ENCODE measurements around the gene CMTR2. TPM values are rescaled to one million over a fixed set of nuclear protein-coding genes. Genes with fewer than 3 reads are reported as not detected.

CMTR2 gene
- total and polyA plus RNA-seq, 4 donors = 21.1 to 36.3 (median 25.6) TPM

DNA sequence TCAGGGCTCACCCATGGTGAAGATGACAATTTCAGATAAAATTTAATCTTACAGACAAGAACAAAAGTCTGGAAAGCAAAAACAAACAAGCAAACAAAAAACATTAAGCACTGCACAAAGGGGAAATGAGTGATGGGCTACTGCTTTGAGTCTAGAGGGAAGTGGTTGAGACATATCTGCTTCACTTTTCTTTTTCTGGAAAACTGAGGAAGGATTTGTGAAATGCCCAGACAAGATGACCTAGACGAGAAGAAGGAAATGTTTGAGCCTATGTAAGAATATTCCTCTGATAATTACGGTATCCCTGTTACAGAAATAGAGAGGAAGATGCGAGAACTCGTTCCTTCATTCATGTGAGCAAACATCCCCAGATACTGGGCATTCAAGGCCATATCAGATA, 47.2 kb downstream of the CMTR2 start:
- no peak overlapping the region for H3K4me3 ChIP-seq (ENCODE audit: low read depth, low read length)
- DNase-seq (ENCODE audit: low read depth in 4 of 6, low spot score in 6 of 6) = no peak
- H3K27me3 ChIP-seq (ENCODE audit: control insufficient read depth, insufficient read depth, low read length) = no peaks in the 10 kb centered on the region
- H3K4me1 ChIP-seq (ENCODE audit: control insufficient read depth, insufficient read depth, low read length) = peaks cover 3% of the 10 kb centered on the region
- no peaks in the 10 kb centered on the region for H3K9me3 ChIP-seq (ENCODE audit: control insufficient read depth, insufficient read depth, low read length)
- no peaks in the 10 kb centered on the region for H3K36me3 ChIP-seq (ENCODE audit: control insufficient read depth, insufficient read depth, low read length)
- no CpG with 5 or more reads among the region's 4 CpGs for WGBS (ENCODE audit: insufficient coverage)
- H3K27ac ChIP-seq (ENCODE audit: low read depth, low read length) = no peak overlapping the region

Other genes starting within 250 kb of the CMTR2 start
- gene HYDIN, start 58.7 kb downstream of the CMTR2 start, total RNA-seq = 10 to 100 TPM; 14.6 to 29.6 TPM
- 10 to 100 TPM; 15.2 to 17.2 TPM for gene HYDIN, start 58.7 kb downstream of the CMTR2 start, polyA plus RNA-seq (ENCODE audit: insufficient read length in 2 of 2)
- 10 to 100 TPM; 16.6 to 42.2 TPM for gene CALB2, start 69.3 kb upstream of the CMTR2 start, total RNA-seq
- gene CALB2, start 69.3 kb upstream of the CMTR2 start, polyA plus RNA-seq (ENCODE audit: insufficient read length in 2 of 2) = 10 to 100 TPM; 39.1 to 44.1 TPM
- gene TLE7, start 152.7 kb upstream of the CMTR2 start, total RNA-seq = not detected
- not detected for gene TLE7, start 152.7 kb upstream of the CMTR2 start, polyA plus RNA-seq (ENCODE audit: insufficient read length in 2 of 2)
- 10 to 100 TPM; 14.5 to 17.6 TPM for gene ZNF23, start 172.8 kb upstream of the CMTR2 start, total RNA-seq
- gene ZNF23, start 172.8 kb upstream of the CMTR2 start, polyA plus RNA-seq (ENCODE audit: insufficient read length in 2 of 2) = 10 to 100 TPM; 23.6 to 28.9 TPM
- gene ZNF19, start 199.9 kb upstream of the CMTR2 start, total RNA-seq = 10 to 100 TPM in 1 of 2 donors, 1 to 10 TPM in 1; 7.4 to 14.1 TPM
- gene ZNF19, start 199.9 kb upstream of the CMTR2 start, polyA plus RNA-seq (ENCODE audit: insufficient read length in 2 of 2) = 10 to 100 TPM; 12.0 to 14.8 TPM
- under 1 TPM; 0.44 to 0.50 TPM for gene CHST4, start 237.0 kb upstream of the CMTR2 start, total RNA-seq
- under 1 TPM; 0.25 to 0.27 TPM for gene CHST4, start 237.0 kb upstream of the CMTR2 start, polyA plus RNA-seq (ENCODE audit: insufficient read length in 2 of 2)